Measurements from ENCODE around the gene CACNB4. TPM values are rescaled to one million over a fixed set of nuclear protein-coding genes. Genes with fewer than 3 reads are reported as not detected.
"Not testable (repeated sequence)": the region's sequence is repeated elsewhere in the genome, so short reads cannot be mapped to it uniquely, and the experiment has no call there.

Gene CACNB4
- total and polyA plus RNA-seq, 4 donors = 13.8 to 62.9 (median 23.6) TPM

DNA sequence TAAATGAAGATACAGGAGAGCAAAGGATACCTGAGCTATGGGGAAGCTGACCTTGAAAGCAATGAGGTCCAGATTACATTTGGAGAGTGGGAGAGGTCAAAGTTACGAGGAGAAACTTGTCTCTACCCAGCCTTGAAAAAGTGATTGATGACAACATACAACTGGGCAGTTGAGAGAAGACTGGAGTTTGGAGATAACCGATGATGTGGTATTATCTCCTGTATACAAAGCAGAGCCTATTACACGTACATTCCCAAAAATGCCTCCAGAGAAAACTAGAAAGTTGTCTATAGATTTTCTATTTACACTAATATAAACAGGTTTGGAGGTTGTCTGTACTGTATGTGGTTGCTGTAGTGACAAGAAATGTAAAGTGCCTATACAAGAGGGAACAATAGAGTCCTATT is 299.0 kb downstream of the CACNB4 start:
- no peak for DNase-seq (ENCODE audit: low read depth in 4 of 6, low spot score in 6 of 6)
- 80% methylated on average over 1 of the region's 3 CpGs for WGBS (ENCODE audit: insufficient coverage)
- Histone ChIP-seq H3K27me3 (ENCODE audit: control insufficient read depth, insufficient read depth, low read length) (no peaks in the 10 kb centered on the region), H3K4me3 (ENCODE audit: low read depth, low read length) (no peak overlapping the region), H3K9me3 (ENCODE audit: control insufficient read depth, insufficient read depth, low read length) (no peaks in the 10 kb centered on the region), H3K27ac (ENCODE audit: low read depth, low read length) (no peak overlapping the region), H3K4me1 (ENCODE audit: control insufficient read depth, insufficient read depth, low read length) (no peaks in the 10 kb centered on the region), H3K36me3 (ENCODE audit: control insufficient read depth, insufficient read depth, low read length) (peaks cover 2% of the 10 kb centered on the region)

DNA sequence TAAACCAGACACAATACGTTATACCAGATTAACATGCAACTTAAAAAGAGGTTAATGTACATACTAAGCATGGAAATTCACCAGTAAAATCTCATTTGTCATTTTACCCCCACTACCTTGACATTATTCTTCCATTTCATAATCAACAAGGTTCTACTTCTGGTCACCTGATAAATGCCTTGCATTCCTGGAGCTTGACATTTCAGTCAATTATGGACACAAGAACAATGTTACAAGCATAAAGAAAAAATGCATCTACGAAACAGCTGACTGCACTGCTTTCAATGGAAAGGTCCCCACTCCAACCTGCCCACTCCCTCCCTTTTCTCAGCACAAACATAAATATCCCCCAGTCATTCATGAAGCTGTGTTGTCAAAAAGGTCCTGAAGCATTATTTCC is 302.1 kb downstream of the CACNB4 start:
- Histone ChIP-seq H3K27me3 (ENCODE audit: control insufficient read depth, insufficient read depth, low read length) (no peaks in the 10 kb centered on the region), H3K36me3 (ENCODE audit: control insufficient read depth, insufficient read depth, low read length) (no peaks in the 10 kb centered on the region), H3K27ac (ENCODE audit: low read depth, low read length) (no peak overlapping the region), H3K4me1 (ENCODE audit: control insufficient read depth, insufficient read depth, low read length) (no peaks in the 10 kb centered on the region), H3K9me3 (ENCODE audit: control insufficient read depth, insufficient read depth, low read length) (no peaks in the 10 kb centered on the region), H3K4me3 (ENCODE audit: low read depth, low read length) (no peak overlapping the region)
- WGBS (ENCODE audit: insufficient coverage) = 63% methylated on average over 1 of the region's 2 CpGs
- no peak for DNase-seq (ENCODE audit: low read depth in 4 of 6, low spot score in 6 of 6)

DNA sequence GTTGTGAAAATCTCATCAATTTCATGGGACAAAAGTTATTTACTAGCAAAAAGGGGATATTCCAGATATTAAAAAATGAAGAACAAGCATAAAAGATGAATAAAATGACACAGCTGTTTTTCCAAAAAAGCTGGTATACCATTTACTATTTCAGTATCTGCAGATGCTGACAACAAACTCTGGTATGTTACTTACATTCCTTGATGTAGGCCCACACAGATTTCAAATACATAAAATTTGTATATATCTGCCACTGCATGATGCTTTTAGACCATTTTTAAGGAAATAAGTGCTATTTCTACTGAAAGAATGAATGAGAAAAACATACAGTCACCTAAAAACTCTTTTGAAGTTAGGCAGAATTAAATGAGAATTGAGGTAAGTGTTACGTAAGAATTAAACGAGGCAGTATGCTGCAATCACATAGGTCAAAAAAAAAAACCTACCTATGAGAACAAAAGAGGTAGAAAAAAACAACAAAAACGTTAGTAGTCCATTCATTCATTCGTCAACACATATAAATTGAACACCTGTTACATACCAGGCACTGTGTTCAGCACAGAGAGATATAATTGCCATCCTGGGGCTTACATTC is 303.1 kb downstream of the CACNB4 start:
- H3K36me3 ChIP-seq (ENCODE audit: control insufficient read depth, insufficient read depth, low read length) = no peaks in the 10 kb centered on the region
- no peaks in the 10 kb centered on the region for H3K27me3 ChIP-seq (ENCODE audit: control insufficient read depth, insufficient read depth, low read length)
- no peak overlapping the region for H3K27ac ChIP-seq (ENCODE audit: low read depth, low read length)
- no peak overlapping the region for H3K4me3 ChIP-seq (ENCODE audit: low read depth, low read length)
- H3K4me1 ChIP-seq (ENCODE audit: control insufficient read depth, insufficient read depth, low read length) = no peaks in the 10 kb centered on the region
- no peak for DNase-seq (ENCODE audit: low read depth in 4 of 6, low spot score in 6 of 6)
- WGBS (ENCODE audit: insufficient coverage) = no CpG with 5 or more reads among the region's 4 CpGs
- no peaks in the 10 kb centered on the region for H3K9me3 ChIP-seq (ENCODE audit: control insufficient read depth, insufficient read depth, low read length)

DNA sequence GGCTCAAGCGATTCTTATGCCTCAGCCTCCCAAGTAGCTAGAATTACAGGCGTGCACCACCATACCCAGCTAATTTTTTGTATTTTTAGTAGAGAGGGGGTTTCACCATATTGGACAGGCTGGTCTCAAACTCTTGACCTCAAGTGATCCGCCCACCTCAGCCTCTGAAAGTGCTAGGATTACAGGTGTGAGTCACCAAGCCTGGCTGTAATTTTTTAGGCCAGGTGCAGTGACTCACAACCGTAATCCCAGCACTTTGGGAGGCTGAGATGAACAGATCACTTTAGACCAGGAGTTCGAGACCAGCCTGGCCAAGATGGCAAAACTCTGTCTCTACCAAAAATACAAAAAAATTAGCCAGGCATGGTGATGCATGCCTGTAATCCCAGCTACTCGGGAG is 304.4 kb downstream of the CACNB4 start:
- not testable (repeated sequence) for H3K4me1 ChIP-seq (ENCODE audit: control insufficient read depth, insufficient read depth, low read length); DNase-seq (ENCODE audit: low read depth in 4 of 6, low spot score in 6 of 6); H3K27me3 ChIP-seq (ENCODE audit: control insufficient read depth, insufficient read depth, low read length); H3K27ac ChIP-seq (ENCODE audit: low read depth, low read length); H3K9me3 ChIP-seq (ENCODE audit: control insufficient read depth, insufficient read depth, low read length); H3K4me3 ChIP-seq (ENCODE audit: low read depth, low read length); H3K36me3 ChIP-seq (ENCODE audit: control insufficient read depth, insufficient read depth, low read length)
- 100% methylated on average over 2 of the region's 6 CpGs for WGBS (ENCODE audit: insufficient coverage)

DNA sequence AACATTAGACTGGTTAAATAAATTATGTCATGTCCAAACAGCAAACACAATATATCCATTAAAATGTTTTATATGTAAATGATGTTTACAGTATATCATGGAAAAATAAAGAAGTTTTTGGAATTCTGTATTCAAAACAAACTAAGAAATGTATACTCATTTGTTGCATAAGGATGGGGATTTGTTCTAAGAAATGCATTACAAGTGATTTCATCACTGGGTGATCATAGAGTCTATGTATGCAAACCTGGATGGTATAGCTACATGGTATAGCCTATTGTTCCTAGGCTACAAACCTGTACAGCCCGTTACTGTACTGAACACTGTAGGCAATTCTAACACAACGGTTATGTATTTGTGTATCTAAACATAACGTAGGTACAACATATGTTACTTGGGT is 305.7 kb downstream of the CACNB4 start:
- Histone ChIP-seq H3K36me3 (ENCODE audit: control insufficient read depth, insufficient read depth, low read length) (no peaks in the 10 kb centered on the region), H3K4me1 (ENCODE audit: control insufficient read depth, insufficient read depth, low read length) (no peaks in the 10 kb centered on the region), H3K4me3 (ENCODE audit: low read depth, low read length) (no peak overlapping the region), H3K27me3 (ENCODE audit: control insufficient read depth, insufficient read depth, low read length) (no peaks in the 10 kb centered on the region), H3K9me3 (ENCODE audit: control insufficient read depth, insufficient read depth, low read length) (no peaks in the 10 kb centered on the region), H3K27ac (ENCODE audit: low read depth, low read length) (no peak overlapping the region)
- no peak for DNase-seq (ENCODE audit: low read depth in 4 of 6, low spot score in 6 of 6)
- WGBS (ENCODE audit: insufficient coverage) = no CpG with 5 or more reads among the region's 3 CpGs

DNA sequence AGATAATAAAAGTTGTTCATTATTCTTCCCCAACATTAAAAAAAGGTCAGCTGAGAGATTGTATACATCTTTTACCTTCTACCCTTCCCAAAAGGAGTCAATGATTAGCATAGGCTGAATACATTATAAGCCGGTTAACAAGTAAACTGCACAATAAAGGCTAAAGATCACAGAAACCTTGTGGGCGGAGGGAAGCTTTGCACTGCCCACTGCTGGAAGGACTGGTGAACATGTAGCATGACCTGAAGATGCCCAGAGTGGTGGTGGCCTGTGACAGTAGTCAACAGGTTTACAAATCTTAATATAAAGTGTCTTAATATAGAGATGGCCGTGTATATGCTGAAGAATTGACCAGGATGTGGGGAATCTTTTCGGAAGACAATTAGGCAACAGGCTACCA is 306.3 kb downstream of the CACNB4 start:
- Histone ChIP-seq H3K4me3 (ENCODE audit: low read depth, low read length) (no peak overlapping the region), H3K9me3 (ENCODE audit: control insufficient read depth, insufficient read depth, low read length) (no peaks in the 10 kb centered on the region), H3K27me3 (ENCODE audit: control insufficient read depth, insufficient read depth, low read length) (no peaks in the 10 kb centered on the region), H3K4me1 (ENCODE audit: control insufficient read depth, insufficient read depth, low read length) (no peaks in the 10 kb centered on the region), H3K27ac (ENCODE audit: low read depth, low read length) (no peak overlapping the region), H3K36me3 (ENCODE audit: control insufficient read depth, insufficient read depth, low read length) (no peaks in the 10 kb centered on the region)
- WGBS (ENCODE audit: insufficient coverage) = 100% methylated on average over 1 of the region's 4 CpGs
- DNase-seq (ENCODE audit: low read depth in 4 of 6, low spot score in 6 of 6) = no peak

DNA sequence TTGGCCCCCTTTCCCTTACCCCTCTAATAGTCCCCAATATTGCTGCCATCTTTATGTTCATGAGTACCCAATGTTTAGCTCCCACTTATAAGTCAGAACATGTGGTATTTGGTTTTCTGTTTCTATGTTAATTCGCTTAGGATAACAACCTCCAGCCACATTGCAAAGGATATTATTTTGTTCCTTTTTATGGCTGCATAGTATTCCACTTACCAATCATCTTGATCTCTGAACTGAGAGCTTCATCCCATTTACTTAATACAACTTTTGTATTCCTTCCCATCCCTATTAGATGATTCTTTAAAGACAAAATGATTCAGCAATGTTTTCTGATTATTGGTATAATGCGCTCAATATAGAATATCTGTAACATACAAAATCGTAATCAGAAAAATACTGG is 307.3 kb downstream of the CACNB4 start:
- no peak overlapping the region for H3K4me3 ChIP-seq (ENCODE audit: low read depth, low read length)
- H3K4me1 ChIP-seq (ENCODE audit: control insufficient read depth, insufficient read depth, low read length) = no peaks in the 10 kb centered on the region
- no peaks in the 10 kb centered on the region for H3K27me3 ChIP-seq (ENCODE audit: control insufficient read depth, insufficient read depth, low read length)
- no peak overlapping the region for H3K27ac ChIP-seq (ENCODE audit: low read depth, low read length)
- H3K9me3 ChIP-seq (ENCODE audit: control insufficient read depth, insufficient read depth, low read length) = no peaks in the 10 kb centered on the region
- no CpG with 5 or more reads among the region's 3 CpGs for WGBS (ENCODE audit: insufficient coverage)
- DNase-seq (ENCODE audit: low read depth in 4 of 6, low spot score in 6 of 6) = no peak
- no peaks in the 10 kb centered on the region for H3K36me3 ChIP-seq (ENCODE audit: control insufficient read depth, insufficient read depth, low read length)

DNA sequence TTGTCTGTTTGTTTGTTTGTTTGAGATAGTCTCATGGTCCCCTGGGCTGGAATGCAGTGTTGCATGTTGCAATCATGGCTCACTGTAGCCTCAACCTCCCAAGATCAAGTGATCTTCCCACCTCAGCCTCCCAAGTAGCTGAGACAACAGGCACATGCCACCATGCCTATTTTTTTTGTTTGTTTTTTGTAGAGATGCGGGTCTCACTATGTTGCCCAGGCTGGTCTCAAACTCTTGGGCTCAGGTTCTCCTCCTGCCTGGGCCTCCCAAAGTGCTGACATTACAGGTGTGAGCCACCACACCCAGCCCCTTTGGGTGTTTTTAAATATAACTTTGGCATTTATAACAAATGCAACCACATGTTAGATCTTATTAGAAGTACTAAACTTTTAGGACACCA is 308.2 kb downstream of the CACNB4 start:
- Histone ChIP-seq H3K27ac (ENCODE audit: low read depth, low read length) (no peak overlapping the region), H3K36me3 (ENCODE audit: control insufficient read depth, insufficient read depth, low read length) (no peaks in the 10 kb centered on the region), H3K4me3 (ENCODE audit: low read depth, low read length) (no peak overlapping the region), H3K27me3 (ENCODE audit: control insufficient read depth, insufficient read depth, low read length) (no peaks in the 10 kb centered on the region), H3K4me1 (ENCODE audit: control insufficient read depth, insufficient read depth, low read length) (no peaks in the 10 kb centered on the region), H3K9me3 (ENCODE audit: control insufficient read depth, insufficient read depth, low read length) (no peaks in the 10 kb centered on the region)
- no peak for DNase-seq (ENCODE audit: low read depth in 4 of 6, low spot score in 6 of 6)
- WGBS (ENCODE audit: insufficient coverage) = no CpG with 5 or more reads among the region's 1 CpG

DNA sequence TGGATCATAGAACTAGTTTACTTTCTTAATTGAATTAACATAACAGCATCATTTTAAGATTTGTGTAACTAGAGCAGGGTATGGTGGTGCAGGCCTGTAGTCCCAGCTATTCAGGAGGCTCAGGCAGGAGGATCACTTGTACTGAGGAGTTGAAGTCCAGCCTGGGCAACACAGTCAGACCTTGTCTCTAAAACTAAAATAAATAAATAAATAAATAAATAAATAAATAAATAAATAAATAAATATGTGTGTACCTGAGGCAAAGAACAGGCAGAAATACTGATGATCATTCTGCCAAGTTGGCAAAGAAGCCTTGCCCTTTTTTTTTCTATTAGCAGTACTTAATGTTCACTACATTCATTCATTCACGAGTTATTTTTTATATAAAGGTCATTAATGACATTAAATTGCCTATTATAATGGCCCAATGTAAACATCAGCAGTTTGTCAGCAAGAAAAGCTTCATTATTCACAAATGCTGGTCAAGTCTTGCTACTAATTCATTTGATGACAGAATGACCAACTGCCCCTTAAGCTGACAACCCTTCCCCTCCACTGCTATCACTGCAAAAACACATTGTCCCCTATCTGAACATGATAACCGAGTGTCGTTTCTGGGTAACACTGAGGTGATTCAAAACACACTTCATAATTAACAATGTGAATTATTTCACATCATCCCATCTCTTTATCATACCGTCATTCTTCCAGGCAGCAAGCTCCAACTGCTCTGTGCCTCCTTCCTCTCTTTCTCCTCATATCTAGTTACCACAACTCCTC is 309.6 kb downstream of the CACNB4 start:
- WGBS (ENCODE audit: insufficient coverage) = 89% methylated on average over 3 of the region's 4 CpGs
- Histone ChIP-seq H3K9me3 (ENCODE audit: control insufficient read depth, insufficient read depth, low read length) (no peaks in the 10 kb centered on the region), H3K4me3 (ENCODE audit: low read depth, low read length) (no peak overlapping the region), H3K36me3 (ENCODE audit: control insufficient read depth, insufficient read depth, low read length) (no peaks in the 10 kb centered on the region), H3K27ac (ENCODE audit: low read depth, low read length) (no peak overlapping the region), H3K27me3 (ENCODE audit: control insufficient read depth, insufficient read depth, low read length) (no peaks in the 10 kb centered on the region), H3K4me1 (ENCODE audit: control insufficient read depth, insufficient read depth, low read length) (no peaks in the 10 kb centered on the region)
- no peak for DNase-seq (ENCODE audit: low read depth in 4 of 6, low spot score in 6 of 6)

DNA sequence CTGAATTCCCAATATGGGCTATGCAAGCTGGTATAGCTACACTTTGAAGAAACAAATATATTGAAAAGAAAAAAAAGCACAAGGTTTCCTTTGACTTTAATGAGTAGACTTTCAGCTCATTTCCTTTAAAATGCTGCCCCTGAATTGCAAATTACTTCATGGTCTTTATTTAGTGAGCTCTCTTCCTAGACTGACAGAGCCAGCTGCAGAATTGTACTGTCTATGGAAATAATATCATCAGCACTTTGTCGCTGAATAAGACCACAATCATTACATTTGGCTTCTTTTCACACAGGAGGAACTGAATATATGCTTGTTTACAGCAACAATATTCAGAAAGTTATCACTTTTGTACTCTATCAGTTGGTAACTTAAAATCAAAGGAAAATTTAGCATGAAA is 312.4 kb downstream of the CACNB4 start:
- Histone ChIP-seq H3K4me3 (ENCODE audit: low read depth, low read length) (no peak overlapping the region), H3K4me1 (ENCODE audit: control insufficient read depth, insufficient read depth, low read length) (no peaks in the 10 kb centered on the region), H3K9me3 (ENCODE audit: control insufficient read depth, insufficient read depth, low read length) (no peaks in the 10 kb centered on the region), H3K36me3 (ENCODE audit: control insufficient read depth, insufficient read depth, low read length) (no peaks in the 10 kb centered on the region), H3K27me3 (ENCODE audit: control insufficient read depth, insufficient read depth, low read length) (no peaks in the 10 kb centered on the region), H3K27ac (ENCODE audit: low read depth, low read length) (no peak overlapping the region)
- peak in 2 of 6 donors; percentile 24 to 44 for DNase-seq (ENCODE audit: low read depth in 4 of 6, low spot score in 6 of 6)
- no CpG with 5 or more reads among the region's 1 CpG for WGBS (ENCODE audit: insufficient coverage)
